ENCODE data around the gene PRODH.

GRCh38 chr22:18952022-18952421, 15.9 kb upstream of the PRODH start:
- TF ChIP-seq CTCF (conservative IDR thresholded peaks at IDR 0.05; ENCODE audit: low read length) (no peak), EZH2phosphoT487 (IDR thresholded peaks at IDR 0.05; ENCODE audit: borderline replicate concordance) (no peak)

Measured in Loucy (cell line).